Left lobe of liver (tissue), 2 donors: ENCODE measurements around the gene NEU2. TPM values are rescaled to one million over a fixed set of nuclear protein-coding genes. Genes with fewer than 3 reads are reported as not detected.
A peak's percentile ranks its signal among the peaks of the same experiment; 100 is the strongest.
"Not testable (repeated sequence)": the region's sequence is repeated elsewhere in the genome, so short reads cannot be mapped to it uniquely, and the experiment has no call there.

Source experiments
- ATAC-seq: fragments of 200-7000 bp; cut with Tn5 transposase; one replicate; pipeline ENCODE4 v1.9.1; 2020; ENCODE audit warnings: mild to moderate bottlenecking, moderate library complexity
- DNase-seq: peaks from one replicate; pipeline ENCODE4 v3.0.0-alpha.2; 2020; ENCODE audit warnings: low spot score
- total RNA-seq: library from RNA; stranded (reverse); gene quantifications from one replicate; pipeline ENCODE4 v1.2.1, GENCODE V29; 2021
- donor health status: DM: no; HTN: no; CAD: no; lungs with moderate emphysema.
- donor health status: DM: no; HTN: yes; CAD: no.

NEU2 gene
- total RNA-seq, 1 donor from 2014 or later: not detected

GRCh38 chr2:233009661-233010060, 22.8 kb upstream of the NEU2 start:
- DNase-seq (peak; percentile 27), ATAC-seq (no peak)

- ATAC-seq (no peak), DNase-seq (peak; percentile 39)
Measured at GRCh38 chr2:233010569-233011267, 21.8 kb upstream of the NEU2 start.

- no peak for DNase-seq
- ATAC-seq: no peak
Measured at GRCh38 chr2:233011268-233011650, 21.2 kb upstream of the NEU2 start.

GRCh38 chr2:233011702-233012131, 20.8 kb upstream of the NEU2 start:
- DNase-seq (peak; percentile 49), ATAC-seq (peak; percentile 10)

DNA sequence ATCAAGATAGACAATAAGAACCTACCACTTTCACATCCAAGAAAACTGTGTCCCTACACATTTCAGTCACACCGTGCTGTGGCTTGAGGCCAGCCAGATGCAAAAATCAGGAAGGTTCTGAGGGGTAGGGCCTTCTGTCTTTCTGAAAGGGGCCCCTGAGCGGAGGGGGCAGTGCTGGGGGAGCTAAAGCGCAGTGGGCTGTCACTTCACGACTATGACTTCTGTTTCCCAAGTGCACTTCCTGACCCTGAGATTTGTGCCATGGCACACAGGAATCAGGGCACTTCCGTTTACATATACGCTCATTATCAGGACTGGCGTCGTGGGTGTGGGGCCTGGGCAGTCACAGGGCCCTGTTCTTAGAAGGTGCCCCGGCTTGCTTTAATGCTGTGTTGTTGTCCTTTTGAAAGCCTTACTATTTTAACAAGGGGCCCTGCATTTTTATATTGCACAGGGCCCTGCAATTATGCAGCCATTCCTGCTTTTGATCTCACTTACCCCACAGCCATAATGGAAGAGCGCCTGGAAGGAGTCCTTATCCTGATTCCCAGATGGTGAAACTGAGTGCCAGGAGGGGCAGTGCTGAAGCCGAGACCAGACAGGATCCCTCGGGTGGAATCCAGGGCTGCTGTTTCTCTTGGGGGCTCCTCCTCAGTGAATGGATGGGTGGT, 20.0 kb upstream of the NEU2 start:
- peak; percentile 76 for DNase-seq
- peak; percentile 84 for ATAC-seq

- DNase-seq (peak; percentile 96), ATAC-seq (peak; percentile 88)
Measured at GRCh38 chr2:233013027-233013461, 19.4 kb upstream of the NEU2 start, which contains the start of gene NGEF. NGEF (minus strand) TSS chr2:233013256; CDS start chr2:232974890, 38,366 bp downstream.

- no peak for ATAC-seq
- DNase-seq: no peak
Measured at GRCh38 chr2:233013650-233014049, 18.8 kb upstream of the NEU2 start.

- ATAC-seq (no peak), DNase-seq (peak; percentile 16)
Measured at GRCh38 chr2:233015019-233015645, 17.3 kb upstream of the NEU2 start.

GRCh38 chr2:233017947-233018346, 14.5 kb upstream of the NEU2 start:
- no peak for ATAC-seq
- DNase-seq: no peak

DNA sequence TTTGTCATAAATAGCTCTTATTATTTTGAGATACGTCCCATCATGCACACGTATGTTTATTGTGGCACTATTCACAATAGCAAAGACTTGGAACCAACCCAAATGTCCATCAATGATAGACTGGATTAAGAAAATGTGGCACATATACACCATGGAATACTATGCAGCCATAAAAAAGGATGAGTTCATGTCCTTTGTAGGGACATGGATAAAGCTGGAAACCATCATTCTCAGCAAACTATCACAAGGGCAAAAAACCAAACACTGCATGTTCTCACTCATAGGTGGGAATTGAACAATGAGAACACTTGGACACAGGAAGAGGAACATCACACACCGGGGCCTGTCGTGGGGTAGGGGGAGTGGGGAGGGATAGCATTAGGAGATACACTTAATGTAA, 12.9 kb upstream of the NEU2 start:
- not testable (repeated sequence) for ATAC-seq, DNase-seq

GRCh38 chr2:233020454-233020853, 12.0 kb upstream of the NEU2 start:
- DNase-seq (no peak), ATAC-seq (no peak)

GRCh38 chr2:233021771-233022170, 10.7 kb upstream of the NEU2 start:
- no peak for DNase-seq

GRCh38 chr2:233022561-233022960, 9.9 kb upstream of the NEU2 start:
- DNase-seq: no peak
- ATAC-seq: no peak

More at GRCh38 chr2:233021771-233022170, 10.7 kb upstream of the NEU2 start:
- ATAC-seq: no peak

DNA sequence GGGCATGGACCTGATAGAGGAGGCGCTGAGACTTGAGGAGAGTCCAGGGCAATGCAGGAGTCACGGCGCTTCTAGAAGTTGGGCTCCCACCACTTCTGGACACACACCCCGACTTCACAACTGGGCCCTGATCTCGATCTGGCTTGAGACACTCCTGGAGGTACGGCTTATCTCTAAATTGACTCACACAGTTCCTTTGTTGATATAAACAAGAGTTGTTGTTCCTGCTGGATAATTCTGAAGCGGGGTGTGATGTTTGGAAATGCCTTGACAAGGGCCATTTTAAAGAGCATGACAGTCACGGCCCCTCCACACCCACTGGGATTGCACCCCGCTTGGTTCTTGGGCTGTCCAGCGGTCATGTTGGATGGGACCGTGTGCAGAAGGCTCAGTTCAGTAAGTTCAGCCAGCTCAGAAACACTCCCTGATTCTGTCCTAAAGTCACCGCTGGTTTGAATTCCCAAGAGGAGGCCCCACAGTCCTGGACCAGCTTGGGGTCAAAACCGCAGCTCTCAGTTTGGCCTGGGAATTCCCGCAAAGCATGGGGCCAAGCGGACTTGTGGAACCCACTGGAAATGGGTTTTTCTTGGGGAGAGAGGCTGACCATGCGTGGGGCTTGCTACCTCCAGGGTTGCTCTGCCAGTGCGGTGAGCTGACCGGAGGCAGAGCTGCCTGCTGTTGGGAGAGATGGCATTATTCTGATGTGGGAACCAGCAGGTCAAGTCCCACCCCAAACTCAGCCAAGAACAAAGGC, 9.3 kb upstream of the NEU2 start:
- no peak for DNase-seq
- ATAC-seq: no peak

GRCh38 chr2:233023761-233024410, 8.6 kb upstream of the NEU2 start:
- no peak for ATAC-seq

GRCh38 chr2:233025706-233026105, 6.8 kb upstream of the NEU2 start:
- no peak for ATAC-seq
- DNase-seq: no peak

More at GRCh38 chr2:233023761-233024410, 8.6 kb upstream of the NEU2 start:
- DNase-seq: no peak

DNA sequence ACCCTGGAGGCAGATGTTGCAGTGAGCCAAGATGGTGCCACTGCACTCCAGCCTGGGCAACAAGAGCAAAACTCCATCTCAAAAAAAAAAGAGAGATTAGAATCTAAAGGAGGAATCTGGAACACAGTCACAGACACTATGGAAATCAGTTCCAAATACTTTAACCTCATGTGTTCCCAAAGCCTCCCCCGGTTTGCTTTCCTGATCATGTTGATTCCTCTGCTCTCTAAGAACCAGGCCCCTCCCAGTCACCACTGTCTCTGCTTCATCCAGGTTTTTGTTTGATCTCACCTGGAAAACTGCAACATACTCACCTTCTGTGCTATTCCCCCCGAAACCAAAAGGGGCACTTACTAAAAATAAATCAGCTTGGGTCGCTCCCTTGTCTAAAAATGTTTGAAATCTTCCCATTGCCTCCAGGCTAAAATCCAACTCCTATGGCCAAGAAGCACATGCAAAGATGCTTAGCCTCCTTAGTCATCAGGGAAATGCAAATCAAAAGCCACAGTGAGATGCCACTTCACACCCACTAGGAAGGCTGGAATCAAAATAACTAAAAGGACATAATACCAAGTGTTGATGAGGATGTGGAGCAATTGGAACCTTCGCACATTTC, 6.2 kb upstream of the NEU2 start:
- no peak for DNase-seq
- no peak for ATAC-seq

DNA sequence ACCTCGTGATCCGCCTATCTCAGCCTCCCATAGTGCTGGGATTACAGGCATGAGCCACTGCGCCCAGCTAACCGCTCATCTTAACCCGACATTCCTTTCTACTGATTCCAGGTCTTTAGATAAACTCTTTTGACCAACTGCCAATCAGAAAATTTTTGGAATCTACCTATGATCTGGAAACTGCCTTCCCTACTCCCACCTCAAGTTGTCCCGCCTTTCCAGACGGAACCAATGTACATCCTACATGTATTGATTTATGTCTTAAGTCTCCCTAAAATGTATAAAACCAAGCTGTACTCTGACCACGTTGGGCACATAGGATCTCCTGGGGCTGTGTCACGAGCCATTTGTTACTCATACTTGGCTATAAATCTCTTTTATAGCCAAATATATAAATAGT, 3.2 kb upstream of the NEU2 start:
- ATAC-seq (no peak), DNase-seq (no peak)

GRCh38 chr2:233031556-233032500, 644 bp upstream of the NEU2 start:
- DNase-seq: no peak
- ATAC-seq: no peak
